HepG2 (cell line): ENCODE data around the gene SPIB. TPM values are rescaled to one million over a fixed set of nuclear protein-coding genes. Genes with fewer than 3 reads are reported as not detected.

ENCODE experiments used
- ATAC-seq: fragments of 200-7000 bp; cut with Tn5 transposase; 3 replicates; pipeline ENCODE4 v1.9.1; 2020; ENCODE audit warnings: mild to moderate bottlenecking, moderate library complexity
- BruUV-seq: library from RNA; stranded (reverse); fragments of 400-500 nt; replicated peaks from 2 replicates; lab custom pipeline; 2021; lab: Mats Ljungman, UMichigan
- CTCF ChIA-PET: fragments of 300-600 bp; formaldehyde crosslinking; extraction: SDS; loops from one replicate; lab custom pipeline; 2021; ENCODE audit warnings: low total read pairs, inconsistent platforms, low intra/inter-chr PET ratio; lab: Yijun Ruan, JAX
- POLR2A ChIA-PET: fragments of 350-600 bp; sonication (Branson Sonifier 250); formaldehyde crosslinking; loops from one replicate; lab custom pipeline; 2020; ENCODE audit warnings: antibody characterized with exemption, inconsistent platforms; lab: Yijun Ruan, JAX
- DNase-seq: peaks from one replicate; pipeline ENCODE4 v3.0.0-alpha.2; 2015; ENCODE audit warnings: low spot score
- FAIRE-seq: peaks from 3 replicates; lab custom pipeline; 2011; peaks lifted over from hg19 to GRCh38; lab: Jason Lieb, UNC
- H2AFZ ChIP-seq: one replicate; pipeline ENCODE4 v1.6.1; 2011; ENCODE audit warnings: low read length, inconsistent platforms
- H3K27ac ChIP-seq: fragments of 300-600 bp; 3 replicates; pipeline ENCODE4 v1.8.0; 2011; ENCODE audit warnings: mixed run types, mild to moderate bottlenecking, mixed read lengths, low read length, inconsistent platforms; ENCODE audit not compliant: insufficient read depth; ENCODE audit errors: extremely low read length
- H3K27me3 ChIP-seq, 2 experiments: fragments of 200-600 bp in 1 of 2; 2 replicates in 1 of 2; 3 replicates in 1 of 2; pipeline versions ENCODE4 v1.6.0 to v1.8.0; 2011; ENCODE audit warnings: low read length in 2 of 2, mild to moderate bottlenecking in 2 of 2, moderate library complexity in 2 of 2, inconsistent platforms in 1 of 2; ENCODE audit not compliant: insufficient read depth in 2 of 2, control insufficient read depth in 1 of 2
- H3K36me3 ChIP-seq, 2 experiments: fragments of 200-600 bp in 1 of 2; replicated peaks in 1 of 2; 2 replicates in 1 of 2; 3 replicates in 1 of 2; pipeline versions ENCODE4 v1.5.1 to v1.8.0; 2011; ENCODE audit warnings: low read length in 2 of 2, inconsistent platforms in 1 of 2; ENCODE audit not compliant: insufficient read depth in 2 of 2, control insufficient read depth in 1 of 2
- H3K4me1 ChIP-seq: 2 replicates; pipeline ENCODE4 v1.5.1; 2012; ENCODE audit warnings: low read length, inconsistent platforms; ENCODE audit not compliant: insufficient read depth
- H3K4me2 ChIP-seq: 2 replicates; pipeline ENCODE4 v1.6.0; 2011; ENCODE audit warnings: low read depth, low read length, inconsistent platforms
- H3K4me3 ChIP-seq, 3 experiments: fragments of 200-600 bp in 1 of 3; sonication (generic), shearing (Covaris generic) in 1 of 3; replicated peaks in 1 of 3; 2 replicates each; pipeline ENCODE4 v1.5.1; 2011 to 2016; ENCODE audit warnings: low read length in 3 of 3, inconsistent platforms in 2 of 3, low read depth in 2 of 3, mild to moderate bottlenecking in 2 of 3, control low read depth in 1 of 3, mixed read lengths in 1 of 3; ENCODE audit not compliant: insufficient read depth in 1 of 3
- H3K79me2 ChIP-seq: one replicate; pipeline ENCODE4 v1.6.1; 2011; ENCODE audit warnings: low read length, inconsistent platforms; ENCODE audit not compliant: insufficient read depth
- H3K9ac ChIP-seq: 2 replicates; pipeline ENCODE4 v1.6.0; 2011; ENCODE audit warnings: mild to moderate bottlenecking, low read depth, low read length, inconsistent platforms; ENCODE audit not compliant: insufficient read depth
- H3K9me3 ChIP-seq: 2 replicates; pipeline ENCODE4 v1.5.1; 2012; ENCODE audit warnings: mild to moderate bottlenecking, low read length
- H4K20me1 ChIP-seq: 2 replicates; pipeline ENCODE4 v1.6.0; 2011; ENCODE audit warnings: inconsistent platforms, mild to moderate bottlenecking, low read length, moderate library complexity; ENCODE audit not compliant: insufficient read depth
- AHDC1 ChIP-seq: sonication (generic); formaldehyde crosslinking; IDR thresholded peaks from 2 replicates; pipeline ENCODE4 v1.5.1; 2020; ENCODE audit warnings: mild to moderate bottlenecking, missing genetic modification reagents, borderline replicate concordance
- KLF9 ChIP-seq: IDR thresholded peaks from 2 replicates; pipeline ENCODE4 v1.6.1; 2016; ENCODE audit warnings: low read depth
- ZBTB8A ChIP-seq: sonication (generic); formaldehyde crosslinking; IDR thresholded peaks from 2 replicates; pipeline ENCODE4 v1.4.0; 2020; ENCODE audit warnings: mild to moderate bottlenecking, low read depth, missing genetic modification reagents, borderline replicate concordance
- ZNF260 ChIP-seq: sonication (generic); formaldehyde crosslinking; IDR thresholded peaks from 2 replicates; pipeline ENCODE4 v1.4.0; 2020; ENCODE audit warnings: missing genetic modification reagents, low read depth, mild to moderate bottlenecking, borderline replicate concordance
- WGBS: methylation state at CpG from one replicate; pipeline ENCODE4 v1.1.6; 2017; ENCODE audit warnings: low lambda C conversion rate; 5-methylcytosine and 5-hydroxymethylcytosine counted together
- in situ Hi-C: cut with HindIII; loops from 2 replicates; pipeline ENCODE4 v1.10.0; 2017; ENCODE audit warnings: low pct_unique_long_range_greater_than_20kb; ENCODE audit not compliant: extremely low pct_ligation_motif_present
- intact Hi-C: fragments of 100-400 bp; cut with micrococcal nuclease; formaldehyde crosslinking; loops from one replicate; pipeline ENCODE4 v1.10.0; 2022; ENCODE audit not compliant: unreplicated experiment
- polyA plus RNA-seq, 8 experiments: library from polyadenylated mRNA; depleted of rRNA in 3 of 8; stranded (reverse) in 7 of 8; unstranded in 1 of 8; fragments of >200 nt; fragmentation: Illumina TruSeq in 4 of 8; extraction: Trizol in 4 of 8; gene quantifications; 2 replicates each; pipeline versions ENCODE4 v1.2.1 to v1.2.3, GENCODE V29; 2011 to 2016; ENCODE audit warnings: low read depth in 4 of 8, missing spikeins in 1 of 8, mixed read lengths in 1 of 8; ENCODE audit not compliant: insufficient read depth in 1 of 8
- total RNA-seq, 5 experiments: library from RNA; depleted of rRNA; stranded (reverse); fragments of >200 nt; fragmentation: Illumina TruSeq; extraction: Trizol; gene quantifications; 2 replicates each; pipeline ENCODE4 v1.2.3, GENCODE V29; 2016; ENCODE audit warnings: low read depth in 1 of 5

The SPIB gene
- total and polyA plus RNA-seq, 2 of the 13 experiments (the other 11 are each of a cell fraction or from before 2014, with no cell fraction given), result 0.04 TPM; not detected in 1

GRCh38 chr19:50392759-50393158 is 26.0 kb upstream of the SPIB start:
- H3K36me3 ChIP-seq, result peaks cover 1 to 18% of the 10 kb centered on the region in 2 experiments
- no peak for DNase-seq
- ChIA-PET POLR2A (interaction anchor here (2.6 kb wide), 1 partner anchor 8 kb away, joined by 7 read pairs; the partner anchor contains the start of gene POLD1), CTCF (no interaction called here)
- H3K79me2 ChIP-seq, result peaks cover 13% of the 10 kb centered on the region
- TF ChIP-seq ZBTB8A (no peak), AHDC1 (CRISPR knock-in tag) (no peak), KLF9 (CRISPR knock-in tag) (no peak), ZNF260 (peak; percentile 99)
- H3K27ac ChIP-seq, result no peak overlapping the region
- in situ Hi-C loops, result no loop called here
- H3K4me1 ChIP-seq, result no peaks in the 10 kb centered on the region
- no peak for ATAC-seq
- H4K20me1 ChIP-seq, result no peaks in the 10 kb centered on the region
- H3K4me3 ChIP-seq, result no peak overlapping the region
- no peaks in the 10 kb centered on the region for H3K9me3 ChIP-seq
- no peak overlapping the region for H2AFZ ChIP-seq
- 90% methylated on average over 5 of the region's 5 CpGs for WGBS
- no peaks in the 10 kb centered on the region for H3K27me3 ChIP-seq
- no peak for FAIRE-seq
- no peak overlapping the region for H3K9ac ChIP-seq
- BruUV-seq, result no TSS peak
- intact Hi-C loops, result no loop called here
- no peak overlapping the region for H3K4me2 ChIP-seq
